NCI-H226 (cell line): Measurements from ENCODE around the gene STIL.
"Not testable (repeated sequence)": the region's sequence is repeated elsewhere in the genome, so short reads cannot be mapped to it uniquely, and the experiment has no call there.

Experiments
- DNase-seq: peaks from one replicate; pipeline ENCODE4 v3.0.0-alpha.2; 2015

STIL gene

GRCh38 chr1:47216278-47217059 is 97.5 kb downstream of the STIL start:
- no peak for DNase-seq

DNA sequence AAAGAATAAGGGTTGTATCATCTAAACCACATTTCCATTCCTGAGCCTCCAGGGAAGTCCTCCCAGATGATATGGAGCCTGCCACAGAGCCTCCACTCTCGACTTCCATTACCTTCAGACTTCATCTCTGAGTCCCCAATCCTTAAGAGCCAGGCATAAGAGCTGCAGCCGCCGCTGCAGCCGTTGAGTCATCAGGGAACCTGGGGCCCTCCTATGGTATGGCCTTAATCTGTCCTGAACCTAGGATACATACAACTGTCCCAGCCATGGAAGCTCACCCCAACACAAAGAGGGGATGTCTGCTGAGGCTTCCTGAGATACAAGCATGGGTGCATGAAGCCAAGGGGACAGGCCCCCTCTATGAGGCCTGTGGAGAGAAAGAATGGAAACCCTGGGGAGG is 98.2 kb downstream of the STIL start:
- no peak for DNase-seq

GRCh38 chr1:47214549-47214948 is 99.4 kb downstream of the STIL start:
- DNase-seq, result no peak

DNA sequence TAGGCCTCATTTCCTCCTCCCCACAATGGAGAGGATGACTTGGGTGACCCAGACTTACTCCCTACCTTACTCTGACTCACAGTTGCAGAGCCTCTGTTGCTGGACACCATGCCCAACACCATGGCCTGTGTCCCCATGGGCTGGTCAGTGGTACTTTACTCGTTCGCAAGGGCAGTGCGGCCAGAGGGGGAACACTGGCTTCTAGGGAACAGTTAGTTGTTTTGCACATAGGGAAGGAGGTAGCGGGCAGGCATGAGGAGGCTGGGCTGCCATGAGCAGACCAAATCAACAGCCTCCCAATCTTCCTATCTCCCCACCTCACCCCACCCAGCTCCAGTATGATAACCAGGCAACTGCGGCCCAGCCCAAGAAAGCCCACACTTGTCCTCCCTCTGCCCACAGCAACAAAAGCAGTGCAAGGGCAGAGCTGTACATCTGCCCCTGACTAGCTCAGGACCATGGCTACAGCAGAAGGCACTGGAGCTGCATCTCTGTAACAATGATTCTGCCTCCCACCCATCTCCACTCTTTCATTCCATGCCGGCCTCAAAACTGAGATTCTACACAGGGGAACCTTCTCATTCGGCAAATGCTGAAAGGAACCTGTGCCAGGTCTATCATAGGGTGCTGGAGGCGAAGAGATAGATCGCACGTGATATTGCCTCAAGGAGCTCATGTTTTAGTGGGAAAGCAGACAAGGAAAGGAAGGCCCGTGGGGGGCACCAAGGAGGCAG is 100.5 kb downstream of the STIL start:
- no peak for DNase-seq

- no peak for DNase-seq
Measured at GRCh38 chr1:47212636-47213229, 101.2 kb downstream of the STIL start.

GRCh38 chr1:47211796-47212269 is 102.1 kb downstream of the STIL start:
- no peak for DNase-seq

GRCh38 chr1:47210666-47211065 is 103.3 kb downstream of the STIL start:
- DNase-seq, result peak; percentile 15

DNA sequence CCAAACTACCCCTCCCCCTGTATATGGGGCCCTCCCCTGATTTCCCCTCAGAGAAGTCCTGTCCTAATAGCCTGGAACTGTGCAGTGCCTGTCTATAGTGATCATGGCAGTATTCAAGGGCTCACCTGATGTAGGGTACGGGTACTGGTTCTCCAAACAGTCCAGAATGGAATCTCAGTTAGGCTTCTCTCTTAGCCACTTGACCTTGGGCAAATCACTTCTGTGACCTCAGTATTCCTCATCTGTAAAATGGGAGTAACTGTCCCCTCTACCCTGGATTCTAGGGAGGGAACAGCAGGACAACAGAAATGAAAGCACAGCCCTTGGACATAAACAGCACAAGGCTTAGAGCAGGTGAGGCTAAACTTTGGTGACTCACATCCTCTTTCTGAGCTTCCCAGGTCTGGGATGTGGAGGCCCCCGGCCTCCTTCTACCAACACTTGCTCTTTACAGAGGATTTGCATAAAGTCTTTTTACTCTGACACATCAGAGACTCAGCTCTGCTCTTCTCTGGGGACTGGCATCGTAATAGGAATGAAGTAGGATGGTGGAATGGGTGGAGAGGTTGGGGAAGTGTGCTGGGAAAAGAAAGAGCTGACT is 104.1 kb downstream of the STIL start:
- DNase-seq, result no peak

GRCh38 chr1:47209091-47209490 is 104.9 kb downstream of the STIL start:
- no peak for DNase-seq

DNA sequence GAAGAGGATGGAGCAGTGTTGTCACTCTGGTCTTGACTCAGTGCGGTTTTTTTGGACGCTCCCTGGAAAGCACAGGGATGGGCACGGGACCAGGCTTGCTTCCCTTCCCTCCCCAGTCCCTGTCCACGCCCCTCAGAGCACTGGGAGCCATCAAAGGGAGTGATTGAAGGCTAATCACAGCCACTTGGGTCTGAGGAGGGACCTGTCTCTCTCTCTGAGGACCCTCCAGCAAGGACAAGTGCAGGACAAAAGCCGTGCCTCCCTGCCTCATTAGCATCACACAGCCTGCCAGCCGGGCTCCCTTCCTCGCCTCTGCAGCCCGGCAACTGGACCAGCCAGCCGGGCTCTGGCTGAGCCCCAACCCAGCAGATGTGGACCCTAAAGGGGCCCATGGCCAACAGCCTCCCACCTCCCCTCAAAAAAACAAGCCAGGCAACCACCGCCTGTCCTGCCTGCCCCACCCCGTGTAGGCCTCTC is 105.5 kb downstream of the STIL start:
- no peak for DNase-seq

GRCh38 chr1:47207803-47208373 is 106.1 kb downstream of the STIL start:
- DNase-seq, result no peak

- no peak for DNase-seq
Measured at GRCh38 chr1:47205918-47206317, 108.0 kb downstream of the STIL start.

DNA sequence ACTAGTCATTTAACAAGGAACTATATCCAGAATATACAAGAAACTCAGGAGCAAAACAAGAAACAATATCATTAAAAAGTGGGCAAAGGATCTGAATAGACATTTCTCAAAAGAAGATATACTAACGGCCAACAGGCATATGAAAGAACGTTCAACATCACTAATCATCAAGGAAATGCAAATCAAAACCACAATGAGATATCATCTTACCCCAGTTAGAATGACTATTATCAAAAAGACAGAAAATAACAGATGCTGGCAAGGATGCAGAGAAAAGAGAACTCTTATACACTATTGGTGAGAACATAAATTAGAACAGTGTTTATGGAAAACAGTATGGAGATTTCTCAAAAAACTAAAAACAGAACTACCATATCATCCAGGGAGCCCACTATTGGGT is 110.4 kb downstream of the STIL start:
- not testable (repeated sequence) for DNase-seq

GRCh38 chr1:47201179-47201578 is 112.8 kb downstream of the STIL start:
- DNase-seq, result no peak
